ENCODE measurements around the gene CCDC34.
"Not testable (repeated sequence)": the region's sequence is repeated elsewhere in the genome, so short reads cannot be mapped to it uniquely, and the experiment has no call there.

Gene CCDC34

GRCh38 chr11:27321340-27321739, 41.7 kb downstream of the CCDC34 start:
- H3K4me1 Mint-ChIP-seq, H3K27me3 Mint-ChIP-seq, H3K4me3 Mint-ChIP-seq, H3K27ac Mint-ChIP-seq, H3K9me3 Mint-ChIP-seq, H3K36me3 Mint-ChIP-seq: not testable (repeated sequence)

- Mint-ChIP-seq H3K36me3 (peaks cover 2% of the 10 kb centered on the region), H3K27me3 (no peaks in the 10 kb centered on the region), H3K27ac (no peak overlapping the region), H3K4me3 (no peak overlapping the region), H3K9me3 (no peaks in the 10 kb centered on the region), H3K4me1 (no peaks in the 10 kb centered on the region)
These were observed 43.9 kb downstream of the CCDC34 start for GRCh38 chr11:27319072-27319471.

- Mint-ChIP-seq H3K27me3 (no peaks in the 10 kb centered on the region), H3K9me3 (no peaks in the 10 kb centered on the region), H3K4me3 (no peak overlapping the region), H3K4me1 (no peaks in the 10 kb centered on the region), H3K27ac (no peak overlapping the region), H3K36me3 (peaks cover 2% of the 10 kb centered on the region)
These were observed 45.3 kb downstream of the CCDC34 start for GRCh38 chr11:27317751-27318150.

GRCh38 chr11:27315836-27316235, 47.2 kb downstream of the CCDC34 start:
- H3K4me1 Mint-ChIP-seq = no peaks in the 10 kb centered on the region
- H3K4me3 Mint-ChIP-seq = no peak overlapping the region
- H3K27me3 Mint-ChIP-seq = no peaks in the 10 kb centered on the region
- no peaks in the 10 kb centered on the region for H3K36me3 Mint-ChIP-seq
- no peak overlapping the region for H3K27ac Mint-ChIP-seq
- H3K9me3 Mint-ChIP-seq = no peaks in the 10 kb centered on the region

- no peaks in the 10 kb centered on the region for H3K27me3 Mint-ChIP-seq
- no peaks in the 10 kb centered on the region for H3K4me1 Mint-ChIP-seq
- no peak overlapping the region for H3K4me3 Mint-ChIP-seq
- no peak overlapping the region for H3K27ac Mint-ChIP-seq
- no peaks in the 10 kb centered on the region for H3K9me3 Mint-ChIP-seq
- no peaks in the 10 kb centered on the region for H3K36me3 Mint-ChIP-seq
These were observed 49.7 kb downstream of the CCDC34 start for GRCh38 chr11:27313157-27313821.

DNA sequence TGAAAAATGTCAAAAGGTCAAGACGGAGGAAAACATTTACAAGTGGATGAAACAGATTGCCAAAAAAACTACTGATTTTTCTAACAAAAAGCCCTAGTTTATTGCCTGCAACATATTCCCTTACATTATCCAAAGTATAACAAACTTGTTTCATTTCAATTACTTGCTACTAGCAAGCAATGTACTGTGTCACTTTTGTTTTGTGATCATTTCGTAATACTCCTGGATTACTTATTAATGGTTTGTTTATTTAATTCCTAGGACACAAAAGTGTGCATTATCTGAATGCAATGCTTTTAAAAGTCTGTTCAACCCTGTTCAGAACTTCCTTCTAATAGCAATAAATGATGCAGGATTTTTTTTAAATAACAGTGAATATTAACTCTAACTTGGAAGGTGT, 50.9 kb downstream of the CCDC34 start:
- H3K27ac Mint-ChIP-seq = no peak overlapping the region
- peaks cover 1% of the 10 kb centered on the region for H3K36me3 Mint-ChIP-seq
- H3K27me3 Mint-ChIP-seq = peaks cover 3% of the 10 kb centered on the region
- no peak overlapping the region for H3K4me3 Mint-ChIP-seq
- no peaks in the 10 kb centered on the region for H3K4me1 Mint-ChIP-seq
- no peaks in the 10 kb centered on the region for H3K9me3 Mint-ChIP-seq

GRCh38 chr11:27310707-27311106, 52.3 kb downstream of the CCDC34 start:
- H3K9me3 Mint-ChIP-seq = no peaks in the 10 kb centered on the region
- peaks cover 1% of the 10 kb centered on the region for H3K36me3 Mint-ChIP-seq
- H3K4me3 Mint-ChIP-seq = no peak overlapping the region
- H3K27ac Mint-ChIP-seq = no peak overlapping the region
- H3K4me1 Mint-ChIP-seq = no peaks in the 10 kb centered on the region
- peaks cover 3% of the 10 kb centered on the region for H3K27me3 Mint-ChIP-seq

GRCh38 chr11:27310182-27310581, 52.8 kb downstream of the CCDC34 start:
- Mint-ChIP-seq H3K36me3 (peaks cover 1% of the 10 kb centered on the region), H3K27me3 (peaks cover 4% of the 10 kb centered on the region), H3K9me3 (no peaks in the 10 kb centered on the region), H3K4me1 (no peaks in the 10 kb centered on the region), H3K4me3 (no peak overlapping the region), H3K27ac (no peak overlapping the region)

- Mint-ChIP-seq H3K36me3 (peaks cover 1% of the 10 kb centered on the region), H3K27ac (no peak overlapping the region), H3K27me3 (peaks cover 4% of the 10 kb centered on the region), H3K9me3 (no peaks in the 10 kb centered on the region), H3K4me3 (no peak overlapping the region), H3K4me1 (no peaks in the 10 kb centered on the region)
These were observed 54.0 kb downstream of the CCDC34 start for GRCh38 chr11:27309046-27309445.

GRCh38 chr11:27307232-27307631, 55.8 kb downstream of the CCDC34 start:
- H3K9me3 Mint-ChIP-seq = no peaks in the 10 kb centered on the region

DNA sequence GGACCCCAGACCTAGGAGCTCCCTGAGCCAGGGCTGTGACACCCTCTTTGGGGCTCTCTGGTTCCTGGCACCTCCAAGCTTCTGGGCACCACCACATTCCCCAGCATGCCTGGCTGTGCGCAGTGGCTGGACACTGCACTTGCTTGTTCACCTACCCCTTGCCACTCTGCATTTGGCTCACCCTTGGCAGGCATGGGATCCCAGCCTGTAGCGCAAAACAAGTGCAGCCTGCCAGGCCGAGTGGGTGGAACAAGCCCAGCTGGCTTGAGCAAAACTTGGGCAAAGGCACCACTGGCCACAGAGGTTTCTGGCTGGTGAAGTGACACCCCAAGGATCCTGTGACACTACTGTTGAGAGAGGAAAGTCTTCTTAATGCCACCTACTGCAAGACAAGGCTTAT, 57.3 kb downstream of the CCDC34 start:
- no peak overlapping the region for H3K4me3 Mint-ChIP-seq
- H3K27ac Mint-ChIP-seq = no peak overlapping the region
- H3K36me3 Mint-ChIP-seq = peaks cover 1% of the 10 kb centered on the region
- no peaks in the 10 kb centered on the region for H3K9me3 Mint-ChIP-seq
- H3K27me3 Mint-ChIP-seq = peaks cover 4% of the 10 kb centered on the region
- H3K4me1 Mint-ChIP-seq = no peaks in the 10 kb centered on the region

More at GRCh38 chr11:27307232-27307631, 55.8 kb downstream of the CCDC34 start:
- Mint-ChIP-seq H3K36me3 (peaks cover 1% of the 10 kb centered on the region), H3K27ac (no peak overlapping the region), H3K4me3 (no peak overlapping the region), H3K4me1 (no peaks in the 10 kb centered on the region), H3K27me3 (peaks cover 4% of the 10 kb centered on the region)

DNA sequence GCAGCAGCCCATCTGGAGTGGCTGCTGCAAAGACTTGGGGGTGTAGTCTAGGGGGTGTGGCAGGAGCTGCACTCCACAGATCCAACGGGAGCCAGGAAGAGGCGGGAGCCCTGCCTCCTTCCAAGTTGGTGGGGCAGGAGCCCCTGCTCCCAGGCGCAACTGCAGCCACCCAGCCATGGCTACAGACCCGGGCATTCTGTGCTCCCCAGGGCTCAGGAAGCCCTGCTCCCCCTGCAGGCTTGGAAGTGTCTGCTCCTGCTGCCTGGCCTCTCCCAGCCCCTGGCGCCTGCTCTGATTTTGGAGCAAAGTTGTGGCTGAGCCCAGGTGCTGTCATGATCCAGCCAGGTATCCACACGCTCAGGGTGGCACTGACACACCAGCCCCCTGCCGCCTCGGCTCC, 58.5 kb downstream of the CCDC34 start:
- Mint-ChIP-seq H3K9me3 (no peaks in the 10 kb centered on the region), H3K27ac (no peak overlapping the region), H3K4me1 (no peaks in the 10 kb centered on the region), H3K27me3 (peaks cover 6% of the 10 kb centered on the region), H3K4me3 (no peak overlapping the region), H3K36me3 (peaks cover 1% of the 10 kb centered on the region)

DNA sequence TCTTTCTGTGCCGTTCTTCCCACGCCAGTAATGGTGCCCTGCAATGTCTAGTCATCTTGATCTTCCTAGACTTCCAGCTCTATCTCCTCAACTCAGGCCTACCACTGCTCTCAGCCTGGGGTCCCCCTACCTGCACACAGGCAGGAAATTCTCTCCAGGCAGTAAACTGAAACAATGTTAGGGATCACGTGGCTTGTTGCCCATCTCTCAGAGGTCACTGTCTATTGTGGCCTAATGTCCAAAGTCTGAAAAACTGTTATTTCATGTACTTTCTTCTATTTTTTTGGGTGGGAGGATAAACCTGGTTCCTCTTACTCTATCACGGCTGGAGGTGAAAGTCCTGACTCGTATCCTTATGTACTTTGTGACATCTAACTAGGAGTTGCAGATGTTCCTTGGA, 59.1 kb downstream of the CCDC34 start:
- Mint-ChIP-seq H3K4me3 (no peak overlapping the region), H3K9me3 (no peaks in the 10 kb centered on the region), H3K36me3 (peaks cover 1% of the 10 kb centered on the region), H3K27ac (no peak overlapping the region), H3K27me3 (peaks cover 6% of the 10 kb centered on the region), H3K4me1 (no peaks in the 10 kb centered on the region)

- peaks cover 4% of the 10 kb centered on the region for H3K27me3 Mint-ChIP-seq
- no peaks in the 10 kb centered on the region for H3K9me3 Mint-ChIP-seq
- H3K36me3 Mint-ChIP-seq = no peaks in the 10 kb centered on the region
- no peak overlapping the region for H3K27ac Mint-ChIP-seq
- H3K4me3 Mint-ChIP-seq = no peak overlapping the region
- H3K4me1 Mint-ChIP-seq = no peaks in the 10 kb centered on the region
These were observed 62.0 kb downstream of the CCDC34 start for GRCh38 chr11:27300974-27301373.

- peaks cover 3% of the 10 kb centered on the region for H3K27me3 Mint-ChIP-seq
- H3K4me3 Mint-ChIP-seq = no peak overlapping the region
- H3K4me1 Mint-ChIP-seq = no peaks in the 10 kb centered on the region
- H3K9me3 Mint-ChIP-seq = no peaks in the 10 kb centered on the region
- H3K27ac Mint-ChIP-seq = no peak overlapping the region
- H3K36me3 Mint-ChIP-seq = no peaks in the 10 kb centered on the region
These were observed 65.4 kb downstream of the CCDC34 start for GRCh38 chr11:27297616-27298015.

DNA sequence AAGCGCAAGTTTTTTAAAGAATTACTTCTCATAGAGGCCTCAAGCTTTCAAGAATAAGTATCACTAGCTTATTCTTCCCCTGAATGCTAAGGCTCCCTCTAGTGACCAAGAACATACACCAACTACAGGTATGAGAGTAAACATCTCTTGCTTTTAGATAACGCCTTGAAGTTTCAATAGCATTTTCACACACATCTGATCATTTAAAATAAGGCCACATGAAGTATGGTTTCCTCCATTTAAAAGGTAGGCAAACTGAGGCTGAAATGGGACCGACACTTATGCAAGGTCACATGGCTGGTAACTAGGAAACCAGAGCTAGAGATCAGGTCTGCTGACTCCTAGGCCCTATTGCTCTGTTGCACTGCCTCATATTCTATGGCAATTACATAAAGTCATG, 66.5 kb downstream of the CCDC34 start:
- Mint-ChIP-seq H3K4me1 (no peaks in the 10 kb centered on the region), H3K36me3 (peaks cover 2% of the 10 kb centered on the region), H3K27me3 (peaks cover 4% of the 10 kb centered on the region), H3K9me3 (peaks cover 5% of the 10 kb centered on the region), H3K27ac (no peak overlapping the region), H3K4me3 (no peak overlapping the region)

GRCh38 chr11:27295928-27296327, 67.1 kb downstream of the CCDC34 start:
- H3K4me1 Mint-ChIP-seq = no peaks in the 10 kb centered on the region
- peaks cover 5% of the 10 kb centered on the region for H3K9me3 Mint-ChIP-seq
- H3K4me3 Mint-ChIP-seq = no peak overlapping the region
- H3K36me3 Mint-ChIP-seq = peaks cover 2% of the 10 kb centered on the region
- H3K27ac Mint-ChIP-seq = no peak overlapping the region
- peaks cover 4% of the 10 kb centered on the region for H3K27me3 Mint-ChIP-seq

Measured in activated naive CD4-positive, alpha-beta T cell treated with anti-CD3 and anti-CD28 coated beads, Interleukin-2, amount 50 U/mL, for 24 hours (primary cell).